HFFc6 (cell line): Measurements from ENCODE around the gene TOMM7. TPM values are rescaled to one million over a fixed set of nuclear protein-coding genes. Genes with fewer than 3 reads are reported as not detected.
A peak's percentile ranks its signal among the peaks of the same experiment; 100 is the strongest.

Source experiments
- DNase-seq: peaks from one replicate; pipeline ENCODE4 v3.0.0-alpha.2; 2018
- H3K27ac Mint-ChIP-seq: 2 replicates; pipeline ENCODE4 v1.8.0; 2020; ENCODE audit warnings: mild to moderate bottlenecking, mixed read lengths
- H3K27me3 Mint-ChIP-seq: 2 replicates; pipeline ENCODE4 v1.8.0; 2021; ENCODE audit warnings: mild to moderate bottlenecking, moderate library complexity, mixed read lengths; ENCODE audit not compliant: insufficient read depth
- H3K36me3 Mint-ChIP-seq: 2 replicates; pipeline ENCODE4 v1.8.0; 2021; ENCODE audit warnings: low read depth, mixed read lengths
- H3K4me1 Mint-ChIP-seq: 2 replicates; pipeline ENCODE4 v1.8.0; 2020; ENCODE audit warnings: low read depth, mixed read lengths
- H3K4me3 Mint-ChIP-seq: 2 replicates; pipeline ENCODE4 v1.8.0; 2020; ENCODE audit warnings: mild to moderate bottlenecking, moderate library complexity, mixed read lengths
- H3K9me3 Mint-ChIP-seq: 2 replicates; pipeline ENCODE4 v1.8.0; 2020; ENCODE audit warnings: mild to moderate bottlenecking, mixed read lengths
- total RNA-seq, 6 experiments: library from RNA; stranded (reverse); fragmentation: NEBNext Ultra II Directional; extraction: Animal tissue kit (Norgen Biotek cat#: 25700); gene quantifications; 2 replicates in 1 of 6; 3 replicates in 5 of 6; pipeline ENCODE4 v1.2.3, GENCODE V29; 2021
- TF ChIP-seq, protein P1 (sequence below): fragments of 200-600 bp; sonication (generic); IDR thresholded peaks from 2 replicates; pipeline ENCODE4 v1.5.0; 2021; ENCODE audit warnings: antibody characterized with exemption, mild to moderate bottlenecking

TOMM7 gene
- total RNA-seq, 6 experiments from 2014 or later = 234 to 372 (median 324) TPM

DNA sequence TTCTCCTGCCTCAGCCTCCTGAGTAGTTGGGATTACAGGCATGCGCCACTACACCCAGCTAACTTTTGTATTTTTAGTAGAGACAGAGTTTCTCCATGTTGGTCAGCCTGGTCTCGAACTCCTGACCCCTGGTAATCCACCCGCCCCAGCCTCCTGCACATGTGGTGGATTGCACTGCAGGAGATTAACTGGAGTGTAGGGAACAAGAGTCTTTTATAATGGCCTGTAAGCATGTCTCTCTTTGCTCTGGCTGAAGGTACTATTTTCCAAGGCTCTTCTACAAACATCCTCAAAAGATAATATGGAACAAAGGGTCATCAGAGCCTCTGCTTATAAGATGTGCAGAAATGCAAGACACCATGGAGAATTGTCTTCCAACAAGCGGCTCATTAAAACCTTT, 3.2 kb downstream of the TOMM7 start:
- no peak overlapping the region for H3K27ac Mint-ChIP-seq
- no peak for DNase-seq
- peak overlapping the region; percentile 97; the same call in 1 of the 2 replicates for H3K4me3 Mint-ChIP-seq
- peaks cover 51% of the 10 kb centered on the region for H3K4me1 Mint-ChIP-seq
- H3K27me3 Mint-ChIP-seq = no peaks in the 10 kb centered on the region; the same call in 1 of the 2 replicates
- H3K36me3 Mint-ChIP-seq = peaks cover 34% of the 10 kb centered on the region
- H3K9me3 Mint-ChIP-seq = no peaks in the 10 kb centered on the region
- TF ChIP-seq, protein P1, sequence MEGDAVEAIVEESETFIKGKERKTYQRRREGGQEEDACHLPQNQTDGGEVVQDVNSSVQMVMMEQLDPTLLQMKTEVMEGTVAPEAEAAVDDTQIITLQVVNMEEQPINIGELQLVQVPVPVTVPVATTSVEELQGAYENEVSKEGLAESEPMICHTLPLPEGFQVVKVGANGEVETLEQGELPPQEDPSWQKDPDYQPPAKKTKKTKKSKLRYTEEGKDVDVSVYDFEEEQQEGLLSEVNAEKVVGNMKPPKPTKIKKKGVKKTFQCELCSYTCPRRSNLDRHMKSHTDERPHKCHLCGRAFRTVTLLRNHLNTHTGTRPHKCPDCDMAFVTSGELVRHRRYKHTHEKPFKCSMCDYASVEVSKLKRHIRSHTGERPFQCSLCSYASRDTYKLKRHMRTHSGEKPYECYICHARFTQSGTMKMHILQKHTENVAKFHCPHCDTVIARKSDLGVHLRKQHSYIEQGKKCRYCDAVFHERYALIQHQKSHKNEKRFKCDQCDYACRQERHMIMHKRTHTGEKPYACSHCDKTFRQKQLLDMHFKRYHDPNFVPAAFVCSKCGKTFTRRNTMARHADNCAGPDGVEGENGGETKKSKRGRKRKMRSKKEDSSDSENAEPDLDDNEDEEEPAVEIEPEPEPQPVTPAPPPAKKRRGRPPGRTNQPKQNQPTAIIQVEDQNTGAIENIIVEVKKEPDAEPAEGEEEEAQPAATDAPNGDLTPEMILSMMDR = no peak

DNA sequence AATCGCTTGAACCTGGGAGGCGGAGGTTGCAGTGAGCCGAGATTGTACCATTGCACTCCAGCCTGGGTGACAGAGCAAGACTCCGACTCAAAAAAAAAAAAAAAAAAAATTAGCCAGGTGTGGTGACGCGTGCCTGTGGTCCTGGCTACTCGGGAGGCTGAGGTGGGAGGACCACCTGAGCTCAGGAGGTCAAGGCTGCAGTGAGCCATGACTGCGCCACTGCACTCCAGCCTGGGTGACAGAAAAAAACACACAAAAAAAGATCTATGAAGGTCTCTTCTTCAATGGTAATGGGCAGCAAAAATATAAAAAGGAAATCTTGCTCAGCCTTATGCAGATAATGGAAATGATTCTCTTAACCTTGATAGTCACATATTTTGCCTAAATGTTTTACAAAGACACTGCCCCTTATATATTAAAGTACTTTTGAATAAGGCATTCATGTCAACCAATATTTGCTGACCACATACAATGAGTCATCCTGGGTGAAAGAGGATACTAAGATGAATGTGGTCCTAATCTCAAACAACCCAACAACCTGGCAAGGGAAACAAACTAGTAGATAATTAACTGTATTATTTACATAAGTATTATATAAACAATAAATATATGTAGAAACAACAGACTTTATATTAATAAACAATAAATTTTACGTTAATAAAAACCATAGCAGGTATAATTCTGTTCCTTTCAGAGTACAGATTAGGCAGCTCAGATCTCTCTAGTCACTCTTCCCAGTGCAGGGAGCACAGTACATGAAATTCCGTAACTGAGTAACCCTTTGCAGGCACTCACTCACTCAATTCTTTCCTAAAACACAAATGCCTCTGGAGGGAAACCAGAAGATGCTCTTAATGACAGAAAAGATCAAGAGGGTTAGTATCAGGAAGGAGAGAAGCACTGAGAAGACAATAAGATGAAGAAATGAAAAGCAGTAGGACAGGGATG, 8.1 kb downstream of the TOMM7 start:
- Mint-ChIP-seq H3K27ac (peak overlapping the region; percentile 66), H3K4me3 (no peak overlapping the region), H3K36me3 (peaks cover 28% of the 10 kb centered on the region), H3K27me3 (peaks cover 1% of the 10 kb centered on the region), H3K4me1 (peaks cover 31% of the 10 kb centered on the region), H3K9me3 (no peaks in the 10 kb centered on the region)
- TF ChIP-seq, protein P1 = no peak
- DNase-seq = no peak

DNA sequence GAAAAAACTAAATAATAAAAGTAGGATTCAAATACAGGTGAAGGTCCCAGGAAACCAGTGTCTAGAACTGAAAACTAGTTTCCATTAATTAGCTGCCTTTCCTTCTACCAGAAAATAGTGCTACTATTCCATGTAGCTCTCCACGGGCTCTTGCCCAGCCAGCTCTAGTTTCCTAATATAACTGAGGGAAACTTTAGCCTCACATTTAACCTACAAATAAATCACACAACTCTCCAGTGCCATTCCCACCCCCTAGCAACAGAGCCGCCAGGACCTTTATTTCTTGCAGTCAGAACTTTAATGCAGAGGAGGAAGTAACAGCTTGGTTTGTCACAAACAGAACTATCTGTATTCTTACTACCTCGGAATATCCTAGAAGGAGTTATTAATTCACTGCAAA, 10.3 kb downstream of the TOMM7 start:
- H3K27me3 Mint-ChIP-seq = peaks cover 1% of the 10 kb centered on the region
- H3K4me3 Mint-ChIP-seq = no peak overlapping the region
- peaks cover 17% of the 10 kb centered on the region for H3K4me1 Mint-ChIP-seq
- H3K27ac Mint-ChIP-seq = no peak overlapping the region
- no peaks in the 10 kb centered on the region for H3K9me3 Mint-ChIP-seq
- no peak for DNase-seq
- H3K36me3 Mint-ChIP-seq = peaks cover 18% of the 10 kb centered on the region
- TF ChIP-seq, protein P1 = no peak

DNA sequence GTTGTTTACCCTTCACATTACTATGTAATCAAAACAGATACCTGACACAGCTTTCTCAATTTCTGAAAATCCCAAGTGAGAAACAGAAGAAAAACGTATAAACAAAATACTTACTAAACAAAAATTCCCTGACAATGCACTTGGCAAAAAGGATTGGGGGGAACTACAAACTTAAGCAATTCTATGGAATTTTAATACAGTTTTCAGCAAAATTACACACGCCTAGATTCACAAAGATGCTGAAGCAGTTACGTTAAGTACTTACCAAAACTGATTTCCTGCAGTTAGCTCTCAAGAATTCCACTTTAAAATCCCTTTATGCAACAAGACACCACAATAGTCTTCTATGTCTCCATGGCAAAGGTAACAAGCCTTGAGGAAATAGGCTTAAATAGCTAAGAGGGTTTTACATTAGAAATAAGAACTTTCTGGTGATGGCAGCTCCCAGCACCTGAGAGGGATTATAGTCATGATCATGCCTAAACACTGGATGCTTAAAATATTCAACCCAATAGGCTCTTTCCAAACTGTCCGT, 10.8 kb downstream of the TOMM7 start:
- Mint-ChIP-seq H3K27ac (no peak overlapping the region), H3K27me3 (peaks cover 1% of the 10 kb centered on the region), H3K36me3 (peaks cover 18% of the 10 kb centered on the region), H3K4me1 (peaks cover 17% of the 10 kb centered on the region), H3K9me3 (no peaks in the 10 kb centered on the region), H3K4me3 (no peak overlapping the region)
- TF ChIP-seq, protein P1 = no peak
- DNase-seq = no peak

DNA sequence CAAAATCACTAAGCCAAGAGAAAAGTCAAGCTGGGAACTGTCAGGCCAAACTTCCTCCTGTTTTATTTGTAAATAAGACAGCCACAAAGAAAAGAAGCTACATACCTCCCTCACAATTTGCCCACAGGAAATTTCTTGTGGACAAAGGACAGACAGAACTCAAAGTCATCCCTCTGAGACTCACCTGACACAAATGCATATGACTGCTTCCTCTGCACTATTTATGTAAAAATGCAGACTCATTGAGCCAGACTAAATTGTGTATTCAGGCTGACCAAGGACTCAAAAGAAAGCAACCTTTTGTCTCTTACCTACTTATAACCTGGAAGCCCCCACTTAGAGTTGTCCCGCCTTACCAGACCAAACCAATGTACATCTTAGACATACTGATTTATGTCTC, 11.8 kb downstream of the TOMM7 start:
- no peak overlapping the region for H3K4me3 Mint-ChIP-seq
- H3K27ac Mint-ChIP-seq = no peak overlapping the region
- DNase-seq = no peak
- H3K27me3 Mint-ChIP-seq = peaks cover 1% of the 10 kb centered on the region
- TF ChIP-seq, protein P1 = no peak
- no peaks in the 10 kb centered on the region for H3K9me3 Mint-ChIP-seq
- peaks cover 18% of the 10 kb centered on the region for H3K36me3 Mint-ChIP-seq
- H3K4me1 Mint-ChIP-seq = peaks cover 17% of the 10 kb centered on the region
